NOMO-1 (cell line): ENCODE data around the gene NKD1.
"Not testable (repeated sequence)": the region's sequence is repeated elsewhere in the genome, so short reads cannot be mapped to it uniquely, and the experiment has no call there.

ENCODE experiments used
- DNase-seq, 2 experiments: peaks; one replicate each; lab custom pipeline; 2025; ENCODE audit not compliant: unreplicated experiment in 2 of 2; lab: John Stamatoyannopoulos, UW

NKD1 gene

GRCh38 chr16:50576403-50577113 lies 28.4 kb downstream of the NKD1 start:
- no peak for DNase-seq

- peak; percentile 10 to 12 for DNase-seq
Measured at GRCh38 chr16:50578137-50578536, 29.9 kb downstream of the NKD1 start.

GRCh38 chr16:50579373-50579772 lies 31.2 kb downstream of the NKD1 start:
- DNase-seq = not testable (repeated sequence)

GRCh38 chr16:50580180-50580798 lies 32.1 kb downstream of the NKD1 start:
- no peak for DNase-seq

- DNase-seq = no peak
Measured at GRCh38 chr16:50581845-50582244, 33.6 kb downstream of the NKD1 start.

- DNase-seq = no peak
Measured at GRCh38 chr16:50583211-50583610, 35.0 kb downstream of the NKD1 start.

GRCh38 chr16:50584033-50584722 lies 36.0 kb downstream of the NKD1 start:
- DNase-seq = no peak

GRCh38 chr16:50585331-50585776 lies 37.2 kb downstream of the NKD1 start:
- DNase-seq = no peak

GRCh38 chr16:50587543-50587942 lies 39.3 kb downstream of the NKD1 start:
- no peak for DNase-seq

- DNase-seq = no peak
Measured at GRCh38 chr16:50588276-50588675, 40.1 kb downstream of the NKD1 start.

GRCh38 chr16:50591209-50591608 lies 43.0 kb downstream of the NKD1 start:
- no peak for DNase-seq

GRCh38 chr16:50591800-50592771 lies 43.9 kb downstream of the NKD1 start:
- DNase-seq = no peak

GRCh38 chr16:50592996-50593395 lies 44.8 kb downstream of the NKD1 start:
- DNase-seq = no peak

GRCh38 chr16:50593410-50594150 lies 45.4 kb downstream of the NKD1 start:
- DNase-seq = no peak

GRCh38 chr16:50594308-50595260 lies 46.4 kb downstream of the NKD1 start:
- DNase-seq = no peak

- DNase-seq = no peak
Measured at GRCh38 chr16:50595859-50596258, 47.7 kb downstream of the NKD1 start.

- DNase-seq = no peak
Measured at GRCh38 chr16:50596762-50597450, 48.7 kb downstream of the NKD1 start.

- DNase-seq = no peak
Measured at GRCh38 chr16:50597563-50598255, 49.5 kb downstream of the NKD1 start.
